Activated T-cell treated with anti-CD3 and anti-CD28 coated beads for 4 hours (primary cell): Measurements from ENCODE around the gene SHISA3.

ENCODE experiments used
- DNase-seq: peaks from one replicate; pipeline ENCODE4 v3.0.0-alpha.2; 2020

The SHISA3 gene

GRCh38 chr4:42392436-42392835, 4.9 kb upstream of the SHISA3 start:
- DNase-seq = no peak

DNA sequence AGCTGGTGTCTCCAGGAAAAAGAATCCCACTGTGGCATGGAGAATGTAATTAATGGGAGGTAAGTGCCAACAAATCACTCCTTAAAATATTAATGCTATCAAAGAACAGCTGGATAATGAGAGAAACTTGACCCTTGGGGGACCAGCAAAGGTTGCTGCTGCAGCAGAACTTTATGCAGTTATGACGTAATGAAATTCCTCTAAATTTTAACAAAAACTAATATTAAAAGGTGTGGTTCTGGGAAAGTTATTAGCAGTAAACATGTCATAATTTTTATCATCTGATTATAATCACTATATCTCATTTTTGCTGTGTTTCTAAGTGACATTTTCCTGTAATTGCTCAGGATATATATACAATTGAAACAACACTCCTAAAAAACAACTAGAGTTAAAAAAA, 1.7 kb upstream of the SHISA3 start:
- DNase-seq = no peak

DNA sequence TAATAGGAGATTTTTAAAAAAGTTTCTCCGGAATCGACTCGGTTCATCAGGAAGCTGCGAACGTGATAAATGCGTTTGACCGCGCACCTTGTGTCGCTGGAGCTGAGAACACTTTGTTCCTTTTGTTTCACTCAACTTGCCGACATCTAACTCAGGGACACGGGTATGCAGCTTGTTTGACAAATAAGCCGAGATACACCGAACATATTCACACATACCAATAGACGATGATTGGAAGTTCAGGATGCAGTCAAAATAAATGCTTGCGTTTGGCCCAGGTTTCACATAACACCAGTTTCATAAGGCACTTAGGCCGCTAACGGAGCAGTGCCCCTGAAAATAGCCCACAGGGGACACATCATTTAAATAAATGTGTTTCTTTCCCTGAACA, 932 bp upstream of the SHISA3 start:
- no peak for DNase-seq

DNA sequence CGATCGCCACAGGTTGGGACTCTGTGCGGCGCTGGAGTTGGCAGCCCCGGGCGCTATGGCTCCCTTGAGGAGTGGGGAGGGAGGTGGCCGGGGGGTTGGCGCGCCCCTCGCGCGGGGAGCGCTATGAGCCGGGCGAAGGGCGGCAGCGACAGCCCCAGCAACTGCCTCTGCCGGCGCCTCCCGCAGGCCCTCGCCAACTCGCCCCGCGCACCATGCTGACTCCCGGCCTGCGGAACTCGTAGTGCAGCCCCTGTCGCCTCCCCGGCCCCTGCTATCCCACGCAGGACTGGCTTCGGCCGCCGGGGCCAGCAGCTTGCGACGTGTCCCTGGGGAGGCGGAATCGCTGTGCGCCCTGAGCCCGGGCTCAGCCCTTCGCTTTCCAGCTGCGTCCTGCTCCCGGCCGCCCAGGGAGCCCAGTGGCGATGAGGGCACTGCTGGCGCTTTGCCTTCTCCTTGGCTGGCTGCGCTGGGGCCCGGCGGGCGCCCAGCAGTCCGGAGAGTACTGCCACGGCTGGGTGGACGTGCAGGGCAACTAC, 415 bp downstream of the SHISA3 start:
- no peak for DNase-seq

- DNase-seq = no peak
These were observed 1.0 kb downstream of the SHISA3 start for GRCh38 chr4:42398171-42398870.

- no peak for DNase-seq
These were observed 1.6 kb downstream of the SHISA3 start for GRCh38 chr4:42398871-42399331.

- DNase-seq = no peak
These were observed 2.1 kb downstream of the SHISA3 start for GRCh38 chr4:42399393-42399792.

DNA sequence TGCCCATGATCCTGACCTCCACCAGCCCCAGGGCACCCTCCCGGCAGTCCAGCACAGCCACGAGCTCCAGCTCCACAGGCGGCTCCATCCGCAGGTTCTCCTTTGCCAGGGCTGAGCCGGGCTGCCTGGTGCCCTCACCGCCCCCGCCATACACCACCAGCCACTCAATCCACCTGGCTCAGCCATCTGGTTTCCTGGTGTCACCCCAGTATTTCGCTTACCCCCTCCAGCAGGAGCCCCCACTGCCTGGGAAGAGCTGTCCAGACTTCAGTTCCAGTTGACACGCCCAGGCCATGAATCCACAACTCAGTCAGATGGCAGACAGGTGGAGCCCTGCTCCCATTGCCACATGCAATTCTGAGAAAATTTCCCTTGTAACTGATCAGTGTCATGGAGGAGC, 3.9 kb downstream of the SHISA3 start:
- no peak for DNase-seq

DNA sequence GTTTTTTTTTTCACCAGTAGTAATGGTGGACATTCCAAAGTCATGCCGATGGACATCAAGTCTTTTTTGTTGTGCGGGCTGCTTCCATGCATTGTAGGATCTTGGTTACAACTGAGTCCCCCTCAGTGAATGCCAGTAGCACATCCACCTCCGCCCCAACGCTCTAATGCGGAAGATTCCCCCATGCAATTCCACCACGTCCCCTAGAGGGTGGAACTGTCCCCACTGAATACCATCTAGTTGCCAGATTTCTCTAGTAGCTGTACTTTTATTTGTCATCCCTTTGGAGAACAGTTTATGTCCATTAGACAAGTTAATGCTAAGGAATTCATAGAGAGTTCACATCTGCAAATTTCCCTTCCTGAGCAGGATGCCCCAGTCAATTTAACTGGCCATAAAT, 6.7 kb downstream of the SHISA3 start:
- DNase-seq = no peak

DNA sequence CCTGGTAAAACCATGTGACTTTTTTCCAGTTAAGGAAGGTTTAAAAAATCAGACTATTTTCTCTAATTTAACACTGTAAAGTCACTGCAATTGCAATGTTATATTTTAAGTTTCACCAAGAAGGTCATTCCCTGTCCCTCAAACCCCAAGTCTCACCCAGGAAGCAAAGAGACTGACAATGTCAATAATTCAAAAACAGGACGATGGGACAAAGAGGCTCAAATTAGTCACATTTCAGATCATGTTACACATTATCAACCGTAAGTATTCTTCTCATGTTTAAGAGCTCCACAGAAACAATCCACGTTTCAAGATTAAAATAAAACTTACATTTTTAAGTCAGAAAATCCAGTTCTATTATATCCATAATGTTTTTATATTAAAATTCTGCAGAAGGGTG, 13.2 kb downstream of the SHISA3 start:
- DNase-seq = no peak

DNA sequence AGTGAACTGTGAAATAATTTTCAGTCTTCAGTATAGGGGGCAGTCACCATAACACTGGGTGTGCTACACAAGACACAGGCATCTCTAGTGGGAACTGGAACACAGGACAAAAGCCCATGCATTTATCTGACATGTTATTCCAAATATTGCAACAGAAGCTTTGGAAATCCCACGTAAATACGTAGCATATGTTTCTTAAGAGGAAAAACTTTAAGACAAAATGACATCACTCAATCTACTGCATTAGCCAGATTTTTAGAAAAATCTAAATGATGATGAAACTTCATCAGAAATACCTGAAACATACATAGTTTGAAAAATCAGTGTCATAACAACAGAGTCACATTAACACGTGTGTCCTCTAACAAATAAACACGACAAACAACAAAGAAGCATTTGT, 14.5 kb downstream of the SHISA3 start:
- no peak for DNase-seq

DNA sequence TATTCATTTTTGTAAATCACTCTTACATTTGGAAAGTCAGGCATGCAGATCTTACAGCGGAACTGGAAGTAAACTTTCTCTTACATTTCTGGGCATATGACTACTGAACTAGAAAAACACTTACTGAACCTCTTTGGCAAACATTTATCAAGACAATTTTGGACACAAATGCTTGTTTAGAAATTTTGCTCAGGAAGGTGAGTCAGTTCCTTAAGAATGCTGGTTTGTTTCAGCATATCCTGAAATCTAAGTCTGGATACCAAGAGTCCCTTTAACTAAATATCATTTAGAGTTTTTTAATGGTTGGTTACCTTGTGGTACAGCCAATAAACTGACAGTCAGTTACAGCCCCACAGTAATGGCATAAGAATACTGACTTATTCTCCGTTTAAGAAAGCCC, 15.0 kb downstream of the SHISA3 start:
- DNase-seq = no peak

DNA sequence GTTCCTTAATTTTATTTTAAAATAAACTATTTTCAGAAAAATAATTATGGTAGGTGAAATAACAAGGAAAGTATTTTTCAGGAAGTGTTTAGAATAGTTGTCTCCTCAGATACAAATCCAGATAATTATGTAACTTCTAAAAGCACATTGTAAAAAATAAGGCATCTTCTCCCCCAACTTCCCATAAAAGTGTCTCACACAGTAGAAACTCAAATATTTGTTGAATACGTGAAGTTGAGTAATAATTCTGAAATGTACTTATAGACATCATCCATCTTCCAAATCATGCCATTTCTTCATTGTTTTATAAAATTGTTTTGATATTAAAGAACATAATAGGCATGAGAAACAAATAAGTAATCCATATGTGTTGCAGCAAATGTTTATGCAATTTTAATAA, 18.0 kb downstream of the SHISA3 start:
- DNase-seq = no peak

- no peak for DNase-seq
These were observed 18.7 kb downstream of the SHISA3 start for GRCh38 chr4:42416017-42416416.

DNA sequence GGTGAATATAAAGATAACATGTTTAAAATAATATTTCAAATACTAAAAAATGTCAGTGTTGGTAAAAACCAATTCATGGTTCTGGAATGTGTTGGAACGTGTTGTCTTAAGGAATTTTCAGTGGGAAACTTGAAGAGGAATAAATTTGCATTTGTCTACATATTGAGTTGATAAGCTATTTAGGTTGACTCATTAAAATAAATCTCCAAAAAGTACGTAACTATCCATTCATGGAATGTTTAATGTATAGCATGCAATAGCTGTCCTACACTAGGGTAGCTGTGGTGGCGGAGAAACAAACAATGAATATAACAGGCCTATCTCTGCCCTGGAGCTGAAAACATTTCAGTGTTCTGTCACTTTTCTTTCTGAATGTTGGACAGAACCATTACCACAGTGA, 20.3 kb downstream of the SHISA3 start:
- DNase-seq = no peak

DNA sequence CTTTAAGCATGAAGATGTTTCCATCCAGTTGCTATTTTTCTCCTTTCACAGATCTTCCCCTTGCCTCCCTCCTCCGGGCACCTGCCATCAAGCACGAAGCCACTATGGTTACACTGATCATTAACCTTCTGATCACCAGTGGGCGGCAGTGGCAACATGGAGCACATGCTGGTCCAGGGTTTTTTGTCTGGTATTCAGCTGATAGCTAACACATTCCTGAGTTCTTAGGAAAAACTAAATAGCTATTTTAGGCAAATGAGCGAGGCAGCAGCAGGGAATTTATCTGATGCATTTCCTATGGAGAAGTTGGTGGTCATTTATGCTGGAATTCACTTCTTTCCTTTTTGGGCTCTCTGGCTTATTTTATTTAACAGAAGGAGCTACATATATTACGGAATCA, 22.9 kb downstream of the SHISA3 start:
- no peak for DNase-seq

GRCh38 chr4:42425146-42426065, 28.1 kb downstream of the SHISA3 start:
- DNase-seq = no peak

DNA sequence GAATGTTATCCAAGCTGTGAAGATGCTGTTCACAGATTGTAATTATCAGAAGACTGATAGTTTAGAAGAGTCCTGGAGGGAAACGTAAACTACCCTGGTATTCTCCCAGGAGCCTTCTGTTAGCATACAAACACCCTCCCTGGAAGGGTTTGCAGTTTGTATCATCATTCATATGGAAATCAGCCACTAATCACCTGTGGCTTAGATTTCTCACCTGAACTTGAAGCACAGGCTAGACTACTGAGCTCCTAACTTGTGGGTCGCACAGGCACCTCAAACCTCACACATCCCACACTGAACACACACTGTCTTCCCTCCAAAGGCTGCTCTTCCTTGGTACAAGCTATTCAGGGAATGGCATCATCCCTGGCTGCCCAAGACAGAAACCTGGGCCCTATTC, 30.7 kb downstream of the SHISA3 start:
- no peak for DNase-seq

DNA sequence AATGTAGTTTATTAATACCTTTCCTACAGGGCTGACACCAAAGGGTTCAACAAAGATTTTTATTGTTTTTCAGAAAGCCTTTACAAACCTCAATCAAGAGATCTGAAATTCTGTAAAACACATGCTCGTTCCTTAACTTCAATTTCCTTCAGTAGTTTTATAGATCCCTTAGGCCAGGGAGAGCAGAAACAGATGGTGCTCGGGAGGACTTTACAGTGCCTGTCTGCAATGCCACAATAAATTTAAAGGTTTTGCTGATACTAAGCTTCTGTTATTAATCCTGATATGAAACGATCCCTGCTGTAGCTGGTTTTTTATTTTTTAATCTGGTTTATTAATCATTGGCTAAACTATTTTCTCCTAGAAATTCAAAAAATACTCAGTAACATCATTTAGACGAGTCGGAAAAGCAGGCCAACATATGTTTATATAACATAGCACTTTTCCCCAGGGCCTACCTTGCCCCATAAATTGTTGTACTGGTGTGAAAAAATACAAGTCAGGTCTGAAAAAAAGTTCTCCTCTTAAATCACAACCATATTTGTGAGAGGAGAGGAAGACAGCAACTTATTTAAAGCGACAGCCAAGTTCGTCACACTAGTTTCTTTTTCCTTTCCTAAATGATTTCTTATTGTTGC, 39.8 kb downstream of the SHISA3 start:
- no peak for DNase-seq

GRCh38 chr4:42440083-42440482, 42.8 kb downstream of the SHISA3 start:
- DNase-seq = no peak

- DNase-seq = no peak
These were observed 45.3 kb downstream of the SHISA3 start for GRCh38 chr4:42442601-42443000.

GRCh38 chr4:42445038-42445437, 47.8 kb downstream of the SHISA3 start:
- no peak for DNase-seq

GRCh38 chr4:42446823-42447222, 49.5 kb downstream of the SHISA3 start:
- no peak for DNase-seq
